CD4-positive, alpha-beta T cell treated with Interleukin-4 for 1 hour (primary cell): ENCODE measurements around the gene FAM76B.

Experiments used
- DNase-seq, 2 donors: peaks; one replicate each; pipeline ENCODE4 v3.0.0-alpha.2; 2020 to 2022

Gene FAM76B

DNA sequence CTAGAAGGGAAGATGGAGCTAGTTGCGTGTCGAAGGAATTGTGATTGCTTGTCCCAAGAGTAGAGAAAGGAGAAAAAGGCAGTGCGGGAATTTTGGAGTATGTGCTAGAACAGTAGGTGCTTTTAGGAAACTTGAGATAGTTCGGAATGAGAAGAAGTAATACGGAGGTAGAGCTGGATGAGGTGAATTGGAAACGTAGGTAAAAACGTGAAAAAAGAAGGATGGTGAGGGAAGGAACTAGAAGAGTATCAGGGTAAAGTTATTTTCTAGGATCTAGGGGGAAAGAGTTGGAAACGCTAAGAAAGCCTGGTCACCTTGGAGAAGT, 2.1 kb upstream of the FAM76B start:
- DNase-seq: no peak

DNA sequence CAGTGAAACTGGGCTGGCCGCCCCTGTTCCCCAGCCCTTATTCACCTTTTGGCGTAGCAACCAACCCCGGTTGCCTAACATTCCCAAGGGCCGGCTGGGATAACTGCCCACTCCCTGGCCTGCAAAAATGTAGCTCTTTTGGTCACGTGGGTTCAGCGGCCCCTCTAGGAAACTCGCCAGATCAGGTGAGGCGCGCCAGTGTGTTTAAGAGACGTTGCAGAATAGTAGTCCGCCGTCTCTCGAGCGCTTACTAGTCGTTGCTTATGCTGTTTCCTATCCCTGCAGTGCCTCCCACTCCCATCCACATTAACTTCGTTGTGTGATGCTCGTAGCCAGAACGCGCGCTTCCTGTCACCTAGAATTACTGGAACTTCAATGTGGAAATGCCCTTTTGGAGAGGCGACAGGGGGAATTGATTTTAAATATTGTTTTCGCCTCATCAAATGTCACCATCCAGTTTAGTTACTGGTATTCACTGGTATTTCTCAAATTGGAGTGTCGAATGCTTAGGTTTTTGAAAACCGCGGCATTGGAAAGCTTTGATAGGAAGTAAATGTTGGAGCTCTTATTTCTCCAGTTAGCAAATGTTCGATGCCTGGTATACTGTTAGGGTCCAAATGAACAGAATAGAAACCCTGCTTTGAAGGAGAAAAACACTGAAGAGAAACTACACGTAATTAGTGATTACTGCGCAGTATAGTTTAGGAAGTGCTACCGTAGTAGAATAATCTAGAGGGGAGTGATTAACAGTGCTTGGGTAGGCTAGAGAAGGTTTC, 1.5 kb upstream of the FAM76B start:
- DNase-seq: peak; percentile 55 to 61

DNA sequence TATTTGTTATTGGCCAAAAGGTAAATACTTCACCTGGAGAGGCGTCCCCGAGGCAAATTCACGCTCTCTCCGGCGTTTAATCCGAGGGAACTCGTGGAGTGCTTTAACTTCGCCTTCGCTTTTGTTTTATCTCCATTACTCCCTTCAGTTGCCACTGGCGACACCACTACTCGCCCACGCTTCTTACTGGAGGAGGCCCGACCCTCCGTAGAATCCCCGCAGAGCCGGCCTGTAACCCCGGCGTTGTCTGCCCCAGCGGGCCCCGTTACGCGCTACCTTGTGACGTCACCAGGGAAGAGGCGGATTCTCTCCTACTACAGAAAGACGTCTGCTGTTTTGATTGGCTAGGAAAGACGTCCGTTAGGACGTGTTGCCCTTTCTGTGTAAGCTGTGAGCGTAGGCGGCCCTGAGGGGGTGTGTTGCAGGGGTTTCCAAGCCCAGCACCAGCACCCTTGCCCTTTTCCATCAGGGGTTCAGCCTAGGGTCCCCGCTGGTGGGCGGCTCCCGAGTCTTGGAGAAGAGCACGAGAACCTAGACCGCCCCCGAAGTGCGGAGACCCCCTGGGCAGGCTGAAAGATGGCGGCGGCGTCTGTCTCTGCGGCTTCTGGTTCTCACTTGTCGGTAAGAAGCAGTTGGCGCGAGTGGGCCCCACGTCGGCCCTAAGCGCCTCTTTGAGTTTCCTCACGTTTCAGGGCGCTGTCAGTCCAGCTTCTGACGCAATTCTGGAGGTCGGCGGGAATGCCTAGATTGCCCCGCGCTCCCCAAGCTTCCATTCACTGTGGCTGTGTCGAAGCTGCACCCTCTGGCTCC, 746 bp upstream of the FAM76B start, which contains the start of gene CEP57:
Gene CEP57, plus strand, starts transcription at position 376 of the 810 bp plus-strand sequence. Its CDS starts 201 bp downstream, at position 577.
- peak; percentile 94 to 96 for DNase-seq

DNA sequence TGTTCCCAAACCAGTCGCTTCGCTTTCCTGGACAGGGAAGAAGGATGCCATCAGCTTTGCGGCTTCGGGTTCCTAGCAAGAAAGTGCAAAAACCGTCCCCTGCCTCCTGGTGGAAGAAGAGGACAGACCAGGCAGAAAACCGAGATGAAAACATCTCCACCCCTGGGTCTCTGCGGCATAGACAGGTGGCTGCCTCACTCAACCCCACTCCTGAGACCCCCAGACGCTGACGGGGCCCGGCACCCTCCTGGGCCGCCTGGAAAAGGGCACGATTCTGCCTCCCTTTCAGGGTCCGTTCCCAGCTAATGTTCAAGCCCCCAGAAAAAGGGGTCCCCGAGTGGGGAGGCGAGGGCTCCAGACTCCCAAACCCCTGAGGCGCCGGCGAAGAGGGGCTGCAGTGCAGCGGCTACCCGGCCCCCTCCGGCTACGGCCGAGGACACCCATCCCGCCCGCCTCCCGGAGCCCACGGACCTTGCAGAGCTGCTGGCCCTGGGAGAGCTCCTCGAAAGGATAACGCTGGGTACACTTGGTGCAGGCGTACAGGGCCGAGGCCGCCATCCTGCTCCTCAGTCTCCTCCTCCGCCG, 569 bp downstream of the FAM76B start:
- DNase-seq: peak; percentile 32 to 46

DNA sequence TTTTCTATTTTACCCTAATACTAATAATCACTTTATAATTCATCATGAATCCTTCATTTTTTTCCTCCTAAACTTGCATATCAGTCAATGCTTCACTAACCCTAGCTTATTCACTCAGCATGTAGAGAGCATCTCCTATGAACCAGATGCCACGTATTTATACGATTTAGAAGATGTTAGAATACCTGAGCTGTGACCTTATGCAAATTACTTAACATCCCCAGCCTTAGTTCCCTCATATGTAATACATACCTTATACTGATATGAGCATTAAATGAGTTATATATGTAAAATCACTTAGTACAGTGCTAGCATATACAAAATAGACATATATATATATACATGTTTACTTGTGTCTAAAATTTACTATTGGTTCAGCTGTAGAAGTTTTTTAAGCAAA, 9.0 kb downstream of the FAM76B start:
- no peak for DNase-seq

DNA sequence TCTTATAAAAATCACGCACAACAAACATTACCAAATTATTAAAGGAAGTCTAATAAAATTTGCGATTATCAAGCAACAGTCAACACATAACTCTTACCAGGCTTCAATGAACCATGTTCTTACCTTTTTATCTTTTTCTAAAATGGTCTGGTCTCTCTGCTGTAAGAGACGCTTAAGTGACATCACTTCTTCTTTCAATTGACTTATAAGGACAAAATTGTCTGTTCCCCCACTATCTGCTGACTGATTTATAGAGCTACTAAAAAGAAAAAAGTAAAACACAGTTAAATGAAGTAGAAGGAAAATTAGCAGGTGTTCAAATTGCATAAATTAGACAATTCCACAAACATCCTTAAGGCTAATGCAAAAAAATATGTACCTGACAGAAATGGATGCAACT, 10.9 kb downstream of the FAM76B start:
- DNase-seq: no peak

DNA sequence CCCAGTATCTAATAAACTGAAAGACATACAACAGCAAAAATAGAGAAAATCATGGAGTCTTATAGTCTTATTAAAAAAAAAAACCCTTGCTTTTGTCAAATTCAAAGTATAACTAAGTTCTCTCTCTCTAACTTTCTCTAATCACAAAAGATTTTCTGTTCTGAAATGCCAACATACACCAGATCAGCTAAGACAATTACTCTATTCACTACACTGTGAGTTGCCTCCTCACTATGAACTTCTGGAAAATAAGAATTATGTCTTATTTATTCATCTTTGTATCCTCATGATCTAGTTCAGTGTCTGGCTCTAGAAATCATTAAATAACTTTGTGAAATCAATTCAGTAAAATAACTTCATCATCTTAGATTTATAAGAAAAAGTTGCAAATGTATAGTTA, 12.7 kb downstream of the FAM76B start:
- no peak for DNase-seq

DNA sequence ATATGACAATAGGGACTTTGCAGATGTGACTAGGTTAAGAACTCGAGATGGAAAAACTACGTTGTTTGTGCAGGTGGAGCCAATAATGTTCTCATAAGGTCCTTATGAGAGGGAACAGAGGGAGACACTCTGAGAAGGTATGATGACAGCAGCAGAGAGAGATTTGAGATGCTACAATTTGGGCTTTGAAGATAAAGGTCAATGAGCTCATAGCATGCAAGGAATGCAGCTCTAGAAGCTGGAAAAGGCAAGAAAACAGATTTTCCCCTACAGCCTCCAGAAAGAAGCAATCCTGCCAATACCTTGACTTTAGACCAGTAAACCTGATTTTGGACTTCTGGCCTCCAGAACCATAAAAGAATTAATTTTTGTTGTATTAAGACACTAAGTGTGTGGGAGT, 21.1 kb downstream of the FAM76B start:
- no peak for DNase-seq

DNA sequence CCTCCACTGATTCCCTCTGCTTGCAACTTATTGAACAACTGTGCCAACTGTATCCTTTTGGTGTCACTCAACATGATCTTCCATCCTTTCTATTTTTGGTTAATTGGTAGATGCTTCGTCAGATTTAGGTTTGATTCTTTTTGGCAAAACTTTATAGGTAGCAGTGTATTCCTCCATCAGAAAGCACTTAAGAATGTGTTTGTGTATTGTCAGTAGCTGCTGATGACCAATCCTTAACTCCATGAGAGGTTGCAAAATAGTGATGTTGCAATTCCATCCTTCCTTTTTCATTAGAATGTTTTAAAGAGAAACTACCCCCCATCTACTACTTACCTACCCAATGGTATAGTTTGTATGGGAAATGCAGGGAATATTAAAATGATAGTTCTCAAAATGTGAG, 22.1 kb downstream of the FAM76B start:
- no peak for DNase-seq

DNA sequence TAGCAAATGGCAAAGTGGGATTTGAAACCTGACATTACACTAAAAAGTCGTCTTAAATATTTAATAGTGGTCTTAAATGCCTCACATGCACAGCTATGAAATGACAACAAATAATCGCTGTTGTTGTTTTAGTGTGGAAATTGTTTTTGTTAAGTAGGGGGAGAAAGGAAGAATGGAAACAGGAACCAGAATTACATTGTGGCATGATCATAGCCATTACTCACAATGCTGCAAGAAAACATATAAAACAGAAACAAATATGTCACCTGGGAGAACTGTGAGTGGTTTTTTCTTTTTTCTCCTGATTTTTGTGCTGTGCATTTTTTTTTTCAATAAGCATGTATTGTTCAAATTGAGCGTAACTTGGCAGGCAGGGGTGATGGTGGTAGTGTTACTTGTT, 22.9 kb downstream of the FAM76B start:
- DNase-seq: no peak

DNA sequence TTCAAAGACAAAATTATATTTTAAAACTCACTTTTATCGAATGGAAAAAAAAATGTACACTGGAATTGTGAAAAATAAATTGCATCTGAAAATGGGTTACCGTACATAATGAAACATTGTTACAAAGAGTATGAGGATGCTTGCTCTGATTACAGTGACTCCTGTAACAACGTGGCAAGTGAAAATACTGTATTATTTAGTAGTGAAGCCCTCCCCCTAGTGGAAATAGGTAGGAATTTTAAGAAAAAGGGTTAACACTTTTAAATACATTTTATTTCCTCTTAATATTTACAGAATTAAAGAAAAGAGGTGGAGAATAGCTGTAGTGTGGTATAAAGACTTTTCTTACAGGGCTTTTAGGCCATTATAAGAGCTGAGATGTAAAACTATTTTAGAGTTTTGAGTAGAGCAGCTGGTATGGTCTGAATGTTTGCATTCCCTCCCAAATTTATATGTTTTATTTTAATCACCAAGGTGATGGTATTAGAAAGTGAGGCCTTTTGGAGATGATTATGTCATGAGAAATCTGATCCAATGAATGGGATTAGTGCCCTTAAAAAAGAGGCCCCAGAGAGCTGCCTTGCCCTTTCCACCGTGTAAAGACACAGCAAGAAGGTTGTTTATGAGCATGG, 25.2 kb downstream of the FAM76B start:
- peak in 1 of 2 donors; percentile 79 for DNase-seq

DNA sequence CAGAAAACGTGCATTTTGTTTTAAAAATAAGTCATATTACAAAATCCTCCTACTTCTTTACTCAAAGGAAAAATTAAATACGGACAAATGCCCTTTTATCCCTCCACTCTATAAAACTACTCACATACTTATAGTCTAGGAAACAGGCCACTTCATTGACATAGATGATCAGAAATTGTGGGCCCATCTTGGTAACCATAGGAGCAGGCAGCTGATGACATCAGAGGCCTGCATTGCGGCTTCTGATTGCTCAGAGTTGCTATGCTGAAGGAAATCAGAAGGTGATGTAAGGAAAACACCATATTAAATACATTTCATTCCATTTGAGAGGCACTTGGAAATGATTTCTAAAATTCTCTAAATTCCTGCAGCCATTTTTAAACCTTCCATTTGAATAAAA, 27.0 kb downstream of the FAM76B start:
- no peak for DNase-seq

DNA sequence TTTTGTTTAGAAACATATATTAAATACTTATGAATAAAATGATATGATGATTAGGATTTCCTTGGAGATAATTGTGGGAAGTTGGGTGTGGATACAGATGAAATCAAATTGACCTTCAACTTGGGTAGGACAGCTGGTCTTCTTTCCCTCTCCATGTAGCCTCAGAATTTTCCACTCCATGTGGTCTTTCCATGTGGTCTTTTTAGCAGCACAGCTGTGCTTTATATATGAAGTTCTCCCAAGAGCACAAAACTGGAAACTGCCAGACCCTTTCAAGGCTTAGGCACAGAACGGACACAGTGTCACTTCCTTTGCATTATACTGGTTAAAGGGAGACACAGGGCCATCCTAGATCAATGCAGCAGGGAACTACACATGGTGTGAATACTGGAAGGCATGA, 28.6 kb downstream of the FAM76B start:
- no peak for DNase-seq

DNA sequence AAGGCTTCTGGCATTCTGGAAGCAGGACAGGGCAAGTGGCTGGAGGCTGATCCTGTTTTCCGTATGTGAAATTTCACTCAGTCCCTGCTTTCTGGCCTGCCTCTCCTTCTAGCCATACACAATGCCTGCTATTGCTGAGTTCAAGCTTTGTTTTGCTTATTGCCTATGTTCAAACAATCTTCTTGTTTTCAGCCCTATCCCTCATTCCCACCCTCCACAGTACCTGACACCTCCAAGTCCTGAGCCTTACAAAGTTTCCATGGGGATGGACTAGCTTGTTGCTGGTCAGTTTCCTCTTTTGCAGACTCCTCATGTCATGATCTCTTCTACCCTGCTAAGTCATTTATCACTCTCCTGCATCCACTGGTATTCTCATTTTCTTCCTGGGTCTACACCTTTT, 38.1 kb downstream of the FAM76B start:
- DNase-seq: no peak

DNA sequence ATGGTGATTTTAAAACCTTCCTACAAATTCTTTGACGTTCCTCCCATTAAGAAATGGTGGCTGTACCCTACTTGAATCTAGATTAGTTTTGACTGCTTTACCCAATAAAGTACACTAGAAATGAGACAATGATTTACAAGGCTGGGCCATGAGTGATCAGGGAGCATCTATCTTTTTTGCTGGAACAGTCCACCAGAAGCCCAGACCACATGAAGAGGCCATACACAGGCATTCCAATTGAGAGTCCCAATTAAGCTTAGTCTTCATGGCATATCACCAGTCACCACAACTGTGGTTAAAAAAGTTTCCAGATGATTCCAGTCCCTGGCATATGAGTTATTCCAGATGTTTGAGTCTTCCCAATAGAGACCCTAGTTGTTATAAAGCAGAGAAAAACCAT, 39.5 kb downstream of the FAM76B start:
- no peak for DNase-seq

DNA sequence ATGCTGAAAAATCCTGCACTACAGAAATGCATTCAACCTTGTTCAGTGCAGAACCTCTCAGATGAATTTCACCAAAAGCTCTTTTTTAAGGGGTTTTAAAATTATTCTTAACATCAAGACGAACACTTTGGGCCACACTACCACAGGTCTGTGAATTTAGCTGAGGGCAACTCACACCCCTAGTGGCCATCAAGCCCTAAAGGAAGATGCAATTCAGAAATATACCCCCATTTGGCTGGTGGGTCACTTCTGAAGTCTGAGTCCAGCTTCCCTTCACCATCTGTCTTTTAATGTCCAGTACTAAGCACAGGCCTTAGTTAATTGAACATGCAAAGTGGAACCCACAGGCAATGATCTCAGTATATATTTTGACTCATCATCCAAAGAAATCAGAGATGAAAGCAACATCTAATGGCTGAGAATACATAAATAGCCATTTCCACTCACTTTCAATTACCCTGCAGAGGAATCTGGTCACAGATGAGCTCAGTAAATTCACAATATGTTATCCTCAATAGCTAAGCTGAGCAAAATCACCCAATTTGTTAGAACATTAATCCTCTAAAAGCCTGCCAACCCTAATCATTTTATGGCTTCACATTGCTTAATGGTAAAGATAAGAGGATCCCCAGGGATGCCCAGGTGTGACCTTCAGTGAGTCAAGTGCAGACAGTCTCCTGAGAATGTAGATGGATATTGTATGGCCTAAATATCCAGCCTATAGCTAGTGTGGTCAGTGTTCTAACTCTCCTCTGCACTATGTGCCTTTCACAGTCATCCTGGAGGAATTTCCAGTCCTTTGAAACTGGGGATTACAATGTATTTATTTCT, 50.3 kb downstream of the FAM76B start:
- no peak for DNase-seq

DNA sequence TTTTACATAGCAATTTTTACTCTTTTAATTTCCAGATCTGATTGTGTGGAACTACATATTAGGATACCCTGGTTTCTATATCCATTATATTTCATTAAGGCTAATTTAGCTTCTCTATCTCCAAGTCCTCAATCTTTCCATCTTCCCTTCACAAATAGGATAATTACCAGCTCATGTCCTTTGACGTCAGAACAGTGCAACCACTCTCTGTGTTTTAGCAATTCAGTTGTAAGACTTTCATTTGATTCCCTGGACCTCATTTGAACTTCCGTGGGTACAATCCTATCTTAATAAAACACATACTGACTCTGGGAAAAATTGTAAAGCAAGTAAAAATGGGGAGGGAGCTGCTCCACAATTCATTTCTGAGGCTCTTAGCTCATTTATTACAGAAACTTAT, 52.8 kb downstream of the FAM76B start:
- DNase-seq: no peak

DNA sequence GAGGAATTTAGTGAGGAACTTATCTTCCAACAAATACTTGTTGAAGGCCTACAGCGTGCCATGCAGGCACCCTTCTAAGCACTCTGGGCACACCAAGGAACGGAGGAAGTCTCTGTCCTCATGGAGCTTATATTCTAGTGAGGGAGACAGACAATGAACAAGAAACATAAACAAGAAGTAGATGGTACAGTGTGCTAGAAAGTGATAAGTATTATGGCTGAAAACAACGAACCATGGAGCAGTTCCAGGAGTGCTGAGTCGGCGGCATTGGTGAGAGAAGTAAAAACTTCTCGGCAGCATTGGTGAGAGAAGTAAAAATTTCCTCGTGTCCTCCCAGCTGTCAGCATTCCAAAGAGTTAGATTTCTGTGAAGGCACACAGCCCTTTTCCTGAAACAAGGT, 53.2 kb downstream of the FAM76B start:
- no peak for DNase-seq

DNA sequence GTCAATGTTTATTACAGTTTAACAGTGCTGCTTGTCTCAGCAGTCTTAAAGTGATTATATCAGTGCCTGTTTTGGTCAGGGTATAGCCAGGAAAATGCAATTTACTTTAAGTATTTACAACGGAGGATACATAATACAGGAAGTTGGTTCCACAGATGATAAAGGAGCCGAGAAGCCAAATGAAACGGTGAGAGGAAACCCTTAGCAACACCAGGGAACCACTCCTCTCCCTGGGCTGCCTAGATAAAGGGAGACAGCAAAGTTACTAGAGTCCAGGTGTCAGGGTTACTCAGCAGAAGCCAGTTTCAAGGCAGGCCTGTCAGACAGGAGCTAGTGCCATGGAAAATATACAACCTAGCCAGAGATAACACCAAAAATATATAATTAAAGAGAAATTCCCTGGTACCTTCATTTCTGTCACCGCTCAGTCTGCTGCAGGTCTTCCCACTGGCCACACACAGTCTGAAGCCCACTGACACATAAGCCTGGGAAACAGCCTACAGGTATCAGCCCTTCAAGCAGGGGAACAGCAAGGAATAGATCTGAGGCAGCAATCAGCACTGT, 55.5 kb downstream of the FAM76B start:
- no peak for DNase-seq

DNA sequence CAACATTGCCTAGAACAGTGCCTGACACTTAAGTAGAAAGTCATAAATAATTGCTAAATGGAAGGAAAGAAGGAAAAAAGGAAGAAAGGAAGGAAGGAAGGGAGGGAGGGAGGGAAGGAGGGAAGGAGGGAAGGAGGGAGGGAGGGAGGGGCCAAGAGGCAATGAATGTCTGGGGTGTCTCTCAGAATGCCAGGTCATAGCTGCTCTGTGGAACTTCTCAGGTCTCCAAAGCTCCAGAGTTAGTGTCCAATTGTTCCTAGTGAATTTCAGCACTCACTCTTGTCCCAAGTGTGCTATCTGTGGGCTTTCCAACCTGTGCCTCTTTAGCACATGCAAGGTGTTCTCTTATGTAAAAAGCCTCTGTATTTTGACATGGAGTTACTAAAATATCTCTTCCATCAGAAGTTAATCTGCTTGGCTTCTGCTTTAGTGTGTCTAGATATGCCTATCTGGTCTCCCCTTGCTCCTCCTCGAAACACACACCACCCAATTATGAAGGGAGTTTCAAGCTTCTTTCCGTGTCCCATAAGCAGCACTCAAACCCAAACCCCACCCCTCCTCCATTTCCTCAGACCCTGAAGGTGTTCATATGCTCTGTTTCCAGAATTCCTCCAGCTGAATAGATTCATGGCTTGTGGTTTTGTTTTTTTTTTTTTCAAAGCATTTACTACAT, 56.5 kb downstream of the FAM76B start:
- DNase-seq: no peak

DNA sequence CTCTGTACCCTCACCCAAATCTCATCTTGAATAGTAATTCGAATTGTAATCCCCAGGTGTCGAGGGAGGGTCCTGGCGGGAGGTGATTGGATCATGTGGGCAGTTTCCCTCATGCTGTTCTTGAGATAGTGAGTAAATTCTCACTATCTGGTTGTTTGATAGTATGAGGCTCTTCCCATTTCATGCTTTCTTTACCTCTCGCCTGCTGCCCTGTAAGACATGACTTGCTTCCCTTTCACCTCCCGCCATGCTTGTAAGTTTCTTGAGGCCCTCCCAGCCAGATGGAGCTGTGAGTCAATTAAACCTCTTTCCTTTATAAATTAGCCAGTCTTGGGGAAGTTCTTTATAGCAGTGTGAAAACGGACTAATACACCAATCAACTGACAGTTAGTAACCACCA, 60.1 kb downstream of the FAM76B start:
- DNase-seq: no peak

DNA sequence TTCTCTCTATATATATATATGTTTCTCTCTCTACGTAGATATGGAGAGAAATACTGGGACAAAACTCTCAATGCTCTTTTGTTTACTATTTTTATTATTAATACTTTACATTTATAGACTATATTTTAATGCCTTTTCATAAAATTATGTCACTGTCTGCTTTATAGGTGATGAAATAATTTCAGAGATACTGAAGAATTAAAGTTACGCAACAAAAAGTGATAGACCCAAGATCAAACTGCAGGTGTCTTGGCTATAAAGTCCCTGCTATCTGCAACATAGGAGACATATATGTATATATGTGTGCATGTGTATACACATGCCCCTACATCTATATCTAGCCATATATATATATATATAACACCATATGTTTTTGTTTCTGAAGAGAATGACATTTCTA, 60.8 kb downstream of the FAM76B start:
- DNase-seq: no peak
